ENCODE results near the gene DDR1.

DDR1 gene

DNA sequence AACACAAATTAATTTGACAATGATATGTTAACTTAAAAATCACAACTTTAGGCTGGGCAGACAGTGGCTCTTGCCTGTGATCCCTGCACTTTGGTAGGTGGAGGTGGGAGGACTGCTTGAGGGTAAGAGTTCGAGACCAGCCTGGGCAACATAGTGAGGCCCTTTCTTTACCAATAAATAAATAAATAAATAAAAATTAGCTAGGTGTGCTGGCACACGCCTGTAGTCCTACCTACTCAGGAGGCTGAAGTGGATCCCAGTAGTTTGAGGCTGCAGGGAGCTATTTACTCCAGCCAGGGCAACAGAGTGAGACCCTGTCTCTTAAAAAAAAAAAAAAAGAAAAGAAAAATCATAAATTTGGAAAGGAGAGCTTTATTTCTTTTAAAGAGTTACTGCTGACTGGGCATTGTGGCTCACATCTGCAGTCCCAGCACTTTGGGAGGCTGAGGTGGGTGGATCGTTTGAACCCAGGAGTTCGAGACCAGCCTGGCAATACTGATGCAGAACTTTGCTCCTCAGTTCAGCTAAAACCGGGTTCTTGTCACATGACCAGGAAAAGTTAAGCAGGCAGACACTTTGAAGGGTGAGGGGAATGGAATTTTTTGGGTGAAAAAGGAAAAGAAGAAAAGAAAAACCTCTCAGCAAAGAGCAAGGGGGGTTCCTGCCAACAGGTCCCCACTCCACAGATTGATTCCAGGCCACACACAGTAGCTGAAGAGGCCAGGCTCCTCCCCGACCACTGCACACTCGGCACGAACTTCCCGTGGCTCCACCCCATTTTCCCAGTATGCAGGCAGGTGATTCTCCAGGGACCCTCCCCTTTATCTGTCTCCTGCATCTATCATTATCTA lies 44.0 kb upstream of the DDR1 start:
- no peak overlapping the region for H3K9ac ChIP-seq (ENCODE audit: insufficient read length)
- H3K9me3 ChIP-seq (ENCODE audit: low read depth, low read length): no peaks in the 10 kb centered on the region
- no peaks in the 10 kb centered on the region for H3K36me3 ChIP-seq (ENCODE audit: insufficient read depth, low read length)
- no peak overlapping the region for H3K27ac ChIP-seq
- no peak for DNase-seq (ENCODE audit: low read depth, low spot score)
- TF ChIP-seq EZH2 (IDR thresholded peaks at IDR 0.05): no peak
- TF ChIP-seq POLR2AphosphoS5 (IDR thresholded peaks at IDR 0.05; ENCODE audit: borderline replicate concordance, low read depth, low read length): no peak
- no peak for TF ChIP-seq FOXP2 (optimal IDR thresholded peaks at IDR 0.05; ENCODE audit: control extremely low read depth, extremely low read length, insufficient read depth)
- no peak overlapping the region for H3K4me3 ChIP-seq

DNA sequence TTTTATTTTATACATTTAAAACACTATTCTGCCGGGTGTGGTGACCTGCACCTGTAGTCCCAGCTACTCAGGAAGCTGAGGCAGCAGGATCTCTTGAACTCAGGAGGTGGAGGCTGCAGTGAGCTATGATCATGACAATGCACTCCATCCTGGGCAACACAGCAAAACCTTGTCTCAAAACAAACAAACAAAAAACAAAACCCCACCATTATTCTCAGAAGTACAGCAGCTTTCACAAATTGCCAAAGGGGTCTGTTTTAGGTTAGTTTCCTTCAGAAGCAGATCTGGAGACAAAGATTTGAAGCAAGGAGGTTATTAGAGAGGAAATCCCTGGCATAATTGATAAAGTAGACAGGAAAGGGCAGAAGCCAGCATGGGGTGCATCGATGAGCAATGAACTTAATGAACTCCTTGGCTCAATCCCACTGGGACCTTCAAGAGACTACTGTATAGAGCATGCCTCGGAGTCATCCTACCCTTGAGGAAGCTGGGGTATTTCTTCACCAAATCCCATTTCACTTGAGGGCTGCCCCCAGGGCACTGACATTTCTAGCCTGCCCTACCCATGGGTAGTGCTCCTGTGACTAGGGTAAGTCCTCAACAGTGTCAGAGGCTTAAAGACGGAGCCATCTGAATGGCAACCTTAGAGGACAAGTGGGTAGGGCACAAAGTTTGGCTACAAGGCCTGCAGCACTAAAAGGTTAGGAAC lies 43.2 kb upstream of the DDR1 start:
- Histone ChIP-seq H3K36me3 (ENCODE audit: insufficient read depth, low read length) (no peaks in the 10 kb centered on the region), H3K9me3 (ENCODE audit: low read depth, low read length) (no peaks in the 10 kb centered on the region), H3K27ac (no peak overlapping the region), H3K4me3 (no peak overlapping the region), H3K9ac (ENCODE audit: insufficient read length) (no peak overlapping the region)
- DNase-seq (ENCODE audit: low read depth, low spot score): no peak
- TF ChIP-seq EZH2 (IDR thresholded peaks at IDR 0.05) (no peak), FOXP2 (optimal IDR thresholded peaks at IDR 0.05; ENCODE audit: control extremely low read depth, extremely low read length, insufficient read depth) (no peak), POLR2AphosphoS5 (IDR thresholded peaks at IDR 0.05; ENCODE audit: borderline replicate concordance, low read depth, low read length) (no peak)

DNA sequence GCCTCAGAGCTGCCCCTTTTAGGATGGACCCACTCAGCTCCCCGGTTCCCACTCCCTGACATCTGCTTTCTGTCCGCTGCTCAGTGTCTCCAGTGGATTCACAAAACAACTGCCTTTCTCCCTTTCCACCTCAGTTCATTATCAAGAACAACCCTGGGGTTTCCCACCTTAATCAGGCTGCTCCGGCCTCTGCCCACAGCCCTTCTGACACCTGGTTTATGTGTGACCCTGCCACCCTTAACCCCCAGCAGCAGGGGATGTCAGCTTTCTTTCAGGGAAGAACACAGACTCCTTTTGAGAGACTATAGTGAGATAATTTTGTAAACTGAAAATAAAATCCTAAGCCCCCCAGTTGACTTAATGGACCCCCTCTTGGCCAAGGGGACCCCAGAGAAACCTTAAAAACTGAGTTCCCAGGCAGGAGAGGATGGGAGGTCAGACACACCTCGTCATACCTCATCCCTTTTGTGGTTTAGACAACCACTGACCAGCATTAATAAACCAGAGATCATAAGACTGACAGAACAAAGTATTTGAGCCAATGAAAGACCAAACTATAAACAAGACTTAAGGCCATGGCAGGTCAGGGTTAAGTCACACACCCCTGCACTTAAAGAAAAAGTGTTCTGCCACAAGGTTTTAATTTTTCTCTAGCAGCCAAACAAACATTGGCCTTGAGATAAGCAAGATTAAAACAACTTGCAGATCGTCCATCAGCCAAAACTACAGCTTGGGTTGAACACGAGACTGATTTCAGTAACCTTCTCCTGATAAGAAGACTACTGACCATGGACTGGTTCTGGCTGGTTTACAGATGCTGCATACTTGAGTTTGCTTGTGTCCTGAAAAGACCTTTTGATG lies 42.4 kb upstream of the DDR1 start:
- H3K27ac ChIP-seq: no peak overlapping the region

DNA sequence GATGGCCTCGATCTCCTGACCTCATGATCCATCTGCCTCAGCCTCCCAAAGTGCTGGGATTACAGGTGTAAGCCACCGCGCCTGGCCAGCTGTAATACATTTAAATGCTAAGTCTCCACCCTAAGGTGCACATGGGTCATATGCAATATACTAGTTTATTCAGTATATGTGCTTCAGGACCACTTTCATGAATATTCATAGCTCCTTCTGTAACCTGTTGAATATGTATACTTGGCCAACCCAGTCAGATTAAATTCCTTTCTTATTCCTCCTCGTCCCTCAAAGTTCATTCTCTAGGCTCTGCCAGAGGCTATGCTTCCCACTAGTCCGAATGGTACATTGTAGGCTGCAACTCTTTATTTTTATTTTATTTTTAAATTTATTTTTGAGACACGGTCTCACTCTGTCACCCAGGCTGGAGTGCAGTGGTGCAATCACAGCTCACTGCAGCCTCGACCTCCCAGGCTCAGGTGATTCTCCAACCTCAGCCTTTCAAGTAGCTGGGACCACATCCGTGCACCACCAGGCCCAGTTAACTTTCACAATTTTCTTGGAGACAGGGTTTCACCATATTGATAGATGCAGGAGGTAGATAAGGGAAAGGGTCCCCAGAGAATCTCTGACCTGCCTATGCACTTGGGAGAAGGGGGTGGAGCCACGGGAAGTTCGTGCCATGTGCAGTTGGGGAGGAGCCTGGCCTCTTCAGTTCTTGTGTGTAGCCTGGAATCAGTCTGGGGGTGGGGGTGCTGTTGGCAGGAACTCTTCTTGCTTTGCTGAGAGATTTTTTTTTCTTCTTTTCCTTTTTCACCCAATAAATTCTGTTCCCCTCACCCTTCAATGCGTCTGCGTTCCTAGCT lies 41.3 kb upstream of the DDR1 start:
- peak; percentile 79 for TF ChIP-seq POLR2AphosphoS5 (IDR thresholded peaks at IDR 0.05; ENCODE audit: borderline replicate concordance, low read depth, low read length)
- TF ChIP-seq EZH2 (IDR thresholded peaks at IDR 0.05): no peak
- no peak for TF ChIP-seq FOXP2 (optimal IDR thresholded peaks at IDR 0.05; ENCODE audit: control extremely low read depth, extremely low read length, insufficient read depth)
- DNase-seq (ENCODE audit: low read depth, low spot score): peak; percentile 50
- H3K9ac ChIP-seq (ENCODE audit: insufficient read length): peak overlapping the region; percentile 66
- H3K4me3 ChIP-seq: peak overlapping the region; percentile 71
- peak overlapping the region; percentile 81 for H3K27ac ChIP-seq
- no peaks in the 10 kb centered on the region for H3K9me3 ChIP-seq (ENCODE audit: low read depth, low read length)
- H3K36me3 ChIP-seq (ENCODE audit: insufficient read depth, low read length): no peaks in the 10 kb centered on the region

More for the DNA sequence above, 42.4 kb upstream of the DDR1 start:
- Histone ChIP-seq H3K4me3 (no peak overlapping the region), H3K9ac (ENCODE audit: insufficient read length) (no peak overlapping the region), H3K36me3 (ENCODE audit: insufficient read depth, low read length) (no peaks in the 10 kb centered on the region), H3K9me3 (ENCODE audit: low read depth, low read length) (no peaks in the 10 kb centered on the region)
- no peak for DNase-seq (ENCODE audit: low read depth, low spot score)
- TF ChIP-seq FOXP2 (optimal IDR thresholded peaks at IDR 0.05; ENCODE audit: control extremely low read depth, extremely low read length, insufficient read depth): no peak
- TF ChIP-seq POLR2AphosphoS5 (IDR thresholded peaks at IDR 0.05; ENCODE audit: borderline replicate concordance, low read depth, low read length): no peak
- TF ChIP-seq EZH2 (IDR thresholded peaks at IDR 0.05): no peak

DNA sequence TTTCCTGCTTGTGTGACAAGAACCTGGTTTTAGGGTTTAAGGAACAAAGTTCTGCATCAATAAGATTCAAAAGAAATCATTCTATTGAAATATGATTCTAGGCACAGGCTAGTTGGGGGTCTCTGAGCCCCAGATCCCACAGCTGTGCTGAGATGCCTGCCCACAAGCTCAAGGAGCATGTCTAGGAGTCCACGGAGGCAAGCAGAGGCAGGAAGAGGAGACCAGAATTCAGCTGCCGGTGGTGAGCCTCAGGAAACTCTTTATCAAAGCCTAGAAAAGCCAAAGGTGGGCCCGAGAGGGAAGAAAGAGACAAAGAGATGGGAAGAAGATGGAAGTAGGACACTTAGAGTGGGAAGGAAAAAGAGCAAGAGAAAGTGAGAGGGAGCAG lies 40.7 kb upstream of the DDR1 start:
- no peak for TF ChIP-seq FOXP2 (optimal IDR thresholded peaks at IDR 0.05; ENCODE audit: control extremely low read depth, extremely low read length, insufficient read depth)
- no peak for TF ChIP-seq EZH2 (IDR thresholded peaks at IDR 0.05)
- TF ChIP-seq POLR2AphosphoS5 (IDR thresholded peaks at IDR 0.05; ENCODE audit: borderline replicate concordance, low read depth, low read length): no peak
- Histone ChIP-seq H3K36me3 (ENCODE audit: insufficient read depth, low read length) (no peaks in the 10 kb centered on the region), H3K4me3 (peak overlapping the region; percentile 71)

DNA sequence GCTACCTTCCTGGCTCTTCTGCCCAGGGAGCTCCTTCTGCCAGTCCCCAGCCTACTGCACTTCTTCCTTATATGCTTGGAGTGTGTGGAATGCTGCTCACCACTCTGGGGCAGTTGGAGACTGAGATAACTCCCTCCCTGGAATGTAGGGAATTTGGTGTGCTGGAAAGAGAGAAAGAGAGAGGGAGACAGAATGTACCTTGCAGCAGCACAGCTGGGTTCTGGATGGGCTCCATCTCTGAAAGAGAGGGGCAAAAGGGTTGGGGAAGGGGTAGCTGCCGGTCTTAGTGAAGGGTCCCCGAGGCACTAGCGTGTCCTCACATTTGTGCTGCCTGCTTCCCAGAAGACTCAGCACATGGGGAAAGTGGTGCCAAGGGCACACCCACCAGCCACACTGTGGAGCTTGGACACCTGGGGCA lies 40.2 kb upstream of the DDR1 start:
- H3K4me3 ChIP-seq: peak overlapping the region; percentile 71

More for the DNA sequence above, 40.7 kb upstream of the DDR1 start:
- Histone ChIP-seq H3K9me3 (ENCODE audit: low read depth, low read length) (no peaks in the 10 kb centered on the region), H3K27ac (peak overlapping the region; percentile 81), H3K9ac (ENCODE audit: insufficient read length) (peak overlapping the region; percentile 66)
- DNase-seq (ENCODE audit: low read depth, low spot score): no peak

DNA sequence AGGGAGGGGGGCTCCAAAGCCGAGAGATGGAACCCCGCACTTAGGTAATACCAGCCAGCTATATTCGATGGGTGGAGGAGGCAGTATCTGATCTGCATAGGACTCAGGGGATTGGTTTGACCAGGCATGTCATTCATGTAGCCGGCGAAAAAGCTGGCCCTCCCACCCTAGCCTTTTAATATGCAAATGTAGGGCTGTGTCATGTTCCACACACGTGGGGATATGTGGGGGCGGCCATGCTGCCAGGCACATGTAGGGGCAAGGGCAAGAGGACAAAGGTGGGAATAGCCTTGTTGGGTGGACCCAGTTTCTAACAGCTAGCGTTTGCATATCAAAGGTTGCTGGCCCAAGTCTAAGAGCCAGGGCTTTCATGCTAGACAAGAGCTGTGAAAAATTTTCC lies 39.1 kb upstream of the DDR1 start:
- H3K36me3 ChIP-seq (ENCODE audit: insufficient read depth, low read length): no peaks in the 10 kb centered on the region
- no peak overlapping the region for H3K27ac ChIP-seq
- no peak overlapping the region for H3K4me3 ChIP-seq
- TF ChIP-seq FOXP2 (optimal IDR thresholded peaks at IDR 0.05; ENCODE audit: control extremely low read depth, extremely low read length, insufficient read depth): no peak
- TF ChIP-seq EZH2 (IDR thresholded peaks at IDR 0.05): no peak
- TF ChIP-seq POLR2AphosphoS5 (IDR thresholded peaks at IDR 0.05; ENCODE audit: borderline replicate concordance, low read depth, low read length): no peak
- H3K9me3 ChIP-seq (ENCODE audit: low read depth, low read length): no peaks in the 10 kb centered on the region
- DNase-seq (ENCODE audit: low read depth, low spot score): no peak
- H3K9ac ChIP-seq (ENCODE audit: insufficient read length): no peak overlapping the region

More for the DNA sequence above, 40.2 kb upstream of the DDR1 start:
- no peak for TF ChIP-seq EZH2 (IDR thresholded peaks at IDR 0.05)
- no peak for TF ChIP-seq POLR2AphosphoS5 (IDR thresholded peaks at IDR 0.05; ENCODE audit: borderline replicate concordance, low read depth, low read length)
- TF ChIP-seq FOXP2 (optimal IDR thresholded peaks at IDR 0.05; ENCODE audit: control extremely low read depth, extremely low read length, insufficient read depth): no peak
- DNase-seq (ENCODE audit: low read depth, low spot score): no peak
- Histone ChIP-seq H3K9me3 (ENCODE audit: low read depth, low read length) (no peaks in the 10 kb centered on the region), H3K36me3 (ENCODE audit: insufficient read depth, low read length) (no peaks in the 10 kb centered on the region), H3K9ac (ENCODE audit: insufficient read length) (no peak overlapping the region), H3K27ac (peak overlapping the region; percentile 81; the same call in 1 of the 2 replicates)
